ENCODE data around the gene LSM2.
"Not testable (repeated sequence)": the region's sequence is repeated elsewhere in the genome, so short reads cannot be mapped to it uniquely, and the experiment has no call there.

LSM2 gene

GRCh38 chr6:31806470-31807272 is at the start of gene LSM2:
Gene LSM2, minus strand, starts transcription at chr6:31806966. Its CDS starts 209 bp downstream, at chr6:31806757.
- Histone ChIP-seq H3K27me3 (ENCODE audit: control insufficient read depth, insufficient read depth, low read length) (no peaks in the 10 kb centered on the region), H3K27ac (ENCODE audit: low read depth, low read length) (peak within 1 kb of the TSS; percentile 91), H3K4me1 (ENCODE audit: control insufficient read depth, insufficient read depth, low read length) (no peaks in the 10 kb centered on the region), H3K36me3 (ENCODE audit: control insufficient read depth, insufficient read depth, low read length) (peaks cover 19% of the 10 kb centered on the region), H3K4me3 (ENCODE audit: low read depth, low read length) (peak within 1 kb of the TSS; percentile 96), H3K9ac (ENCODE audit: low read length) (peak within 1 kb of the TSS; percentile 91), H3K9me3 (ENCODE audit: control insufficient read depth, insufficient read depth, low read depth, low read length) (no peaks in the 10 kb centered on the region)

- H3K36me3 ChIP-seq (ENCODE audit: control insufficient read depth, insufficient read depth, low read length); H3K9ac ChIP-seq (ENCODE audit: low read length); H3K4me1 ChIP-seq (ENCODE audit: control insufficient read depth, insufficient read depth, low read length); H3K27me3 ChIP-seq (ENCODE audit: control insufficient read depth, insufficient read depth, low read length); H3K4me3 ChIP-seq (ENCODE audit: low read depth, low read length); H3K27ac ChIP-seq (ENCODE audit: low read depth, low read length): not testable (repeated sequence)
- H3K9me3 ChIP-seq (ENCODE audit: control insufficient read depth, insufficient read depth, low read depth, low read length): peaks cover 11% of the 10 kb centered on the region
Observed at GRCh38 chr6:31851980-31852718, 45.4 kb upstream of the LSM2 start.

GRCh38 chr6:31851485-31851832 is 44.7 kb upstream of the LSM2 start:
- Histone ChIP-seq H3K9me3 (ENCODE audit: control insufficient read depth, insufficient read depth, low read depth, low read length) (peaks cover 11% of the 10 kb centered on the region), H3K4me3 (ENCODE audit: low read depth, low read length) (no peak overlapping the region), H3K36me3 (ENCODE audit: control insufficient read depth, insufficient read depth, low read length) (no peaks in the 10 kb centered on the region; the same call in 1 of the 2 replicates), H3K9ac (ENCODE audit: low read length) (no peak overlapping the region), H3K27me3 (ENCODE audit: control insufficient read depth, insufficient read depth, low read length) (no peaks in the 10 kb centered on the region), H3K4me1 (ENCODE audit: control insufficient read depth, insufficient read depth, low read length) (no peaks in the 10 kb centered on the region), H3K27ac (ENCODE audit: low read depth, low read length) (no peak overlapping the region)

GRCh38 chr6:31850765-31851484 is 44.2 kb upstream of the LSM2 start:
- H3K4me1 ChIP-seq (ENCODE audit: control insufficient read depth, insufficient read depth, low read length): no peaks in the 10 kb centered on the region
- H3K4me3 ChIP-seq (ENCODE audit: low read depth, low read length): no peak overlapping the region
- H3K27ac ChIP-seq (ENCODE audit: low read depth, low read length): no peak overlapping the region
- no peaks in the 10 kb centered on the region; the same call in 1 of the 2 replicates for H3K36me3 ChIP-seq (ENCODE audit: control insufficient read depth, insufficient read depth, low read length)
- no peak overlapping the region for H3K9ac ChIP-seq (ENCODE audit: low read length)
- H3K27me3 ChIP-seq (ENCODE audit: control insufficient read depth, insufficient read depth, low read length): no peaks in the 10 kb centered on the region
- H3K9me3 ChIP-seq (ENCODE audit: control insufficient read depth, insufficient read depth, low read depth, low read length): peaks cover 11% of the 10 kb centered on the region

GRCh38 chr6:31847276-31847978 is 40.7 kb upstream of the LSM2 start:
- Histone ChIP-seq H3K36me3 (ENCODE audit: control insufficient read depth, insufficient read depth, low read length) (no peaks in the 10 kb centered on the region), H3K4me3 (ENCODE audit: low read depth, low read length) (no peak overlapping the region), H3K27me3 (ENCODE audit: control insufficient read depth, insufficient read depth, low read length) (no peaks in the 10 kb centered on the region), H3K27ac (ENCODE audit: low read depth, low read length) (no peak overlapping the region), H3K9me3 (ENCODE audit: control insufficient read depth, insufficient read depth, low read depth, low read length) (no peaks in the 10 kb centered on the region), H3K9ac (ENCODE audit: low read length) (no peak overlapping the region), H3K4me1 (ENCODE audit: control insufficient read depth, insufficient read depth, low read length) (no peaks in the 10 kb centered on the region)

GRCh38 chr6:31844507-31844906 is 37.7 kb upstream of the LSM2 start:
- no peaks in the 10 kb centered on the region for H3K4me1 ChIP-seq (ENCODE audit: control insufficient read depth, insufficient read depth, low read length)
- H3K9ac ChIP-seq (ENCODE audit: low read length): no peak overlapping the region
- H3K27me3 ChIP-seq (ENCODE audit: control insufficient read depth, insufficient read depth, low read length): no peaks in the 10 kb centered on the region
- no peak overlapping the region for H3K27ac ChIP-seq (ENCODE audit: low read depth, low read length)
- H3K9me3 ChIP-seq (ENCODE audit: control insufficient read depth, insufficient read depth, low read depth, low read length): no peaks in the 10 kb centered on the region
- H3K4me3 ChIP-seq (ENCODE audit: low read depth, low read length): no peak overlapping the region
- peaks cover 17% of the 10 kb centered on the region for H3K36me3 ChIP-seq (ENCODE audit: control insufficient read depth, insufficient read depth, low read length)

GRCh38 chr6:31842053-31842452 is 35.3 kb upstream of the LSM2 start:
- H3K27ac ChIP-seq (ENCODE audit: low read depth, low read length): no peak overlapping the region
- H3K36me3 ChIP-seq (ENCODE audit: control insufficient read depth, insufficient read depth, low read length): peaks cover 41% of the 10 kb centered on the region
- peaks cover 6% of the 10 kb centered on the region for H3K4me1 ChIP-seq (ENCODE audit: control insufficient read depth, insufficient read depth, low read length)
- H3K9me3 ChIP-seq (ENCODE audit: control insufficient read depth, insufficient read depth, low read depth, low read length): no peaks in the 10 kb centered on the region
- no peak overlapping the region for H3K9ac ChIP-seq (ENCODE audit: low read length)
- H3K27me3 ChIP-seq (ENCODE audit: control insufficient read depth, insufficient read depth, low read length): no peaks in the 10 kb centered on the region
- no peak overlapping the region for H3K4me3 ChIP-seq (ENCODE audit: low read depth, low read length)

- peaks cover 12% of the 10 kb centered on the region for H3K4me1 ChIP-seq (ENCODE audit: control insufficient read depth, insufficient read depth, low read length)
- not testable (repeated sequence) for H3K27me3 ChIP-seq (ENCODE audit: control insufficient read depth, insufficient read depth, low read length); H3K27ac ChIP-seq (ENCODE audit: low read depth, low read length); H3K9me3 ChIP-seq (ENCODE audit: control insufficient read depth, insufficient read depth, low read depth, low read length); H3K9ac ChIP-seq (ENCODE audit: low read length); H3K4me3 ChIP-seq (ENCODE audit: low read depth, low read length)
- peaks cover 63% of the 10 kb centered on the region for H3K36me3 ChIP-seq (ENCODE audit: control insufficient read depth, insufficient read depth, low read length)
Observed at GRCh38 chr6:31839779-31840126, 33.0 kb upstream of the LSM2 start.

GRCh38 chr6:31838968-31839367 is 32.2 kb upstream of the LSM2 start:
- peak overlapping the region; percentile 15; the same call in 1 of the 2 replicates for H3K4me3 ChIP-seq (ENCODE audit: low read depth, low read length)
- H3K36me3 ChIP-seq (ENCODE audit: control insufficient read depth, insufficient read depth, low read length): peaks cover 63% of the 10 kb centered on the region
- H3K9ac ChIP-seq (ENCODE audit: low read length): no peak overlapping the region

GRCh38 chr6:31838114-31838553 is 31.4 kb upstream of the LSM2 start:
- H3K9me3 ChIP-seq (ENCODE audit: control insufficient read depth, insufficient read depth, low read depth, low read length); H3K27me3 ChIP-seq (ENCODE audit: control insufficient read depth, insufficient read depth, low read length); H3K27ac ChIP-seq (ENCODE audit: low read depth, low read length); H3K9ac ChIP-seq (ENCODE audit: low read length): not testable (repeated sequence)
- Histone ChIP-seq H3K36me3 (ENCODE audit: control insufficient read depth, insufficient read depth, low read length) (peaks cover 63% of the 10 kb centered on the region), H3K4me1 (ENCODE audit: control insufficient read depth, insufficient read depth, low read length) (peaks cover 12% of the 10 kb centered on the region), H3K4me3 (ENCODE audit: low read depth, low read length) (peak overlapping the region; percentile 99)

More at GRCh38 chr6:31838968-31839367, 32.2 kb upstream of the LSM2 start:
- peaks cover 12% of the 10 kb centered on the region for H3K4me1 ChIP-seq (ENCODE audit: control insufficient read depth, insufficient read depth, low read length)
- H3K27me3 ChIP-seq (ENCODE audit: control insufficient read depth, insufficient read depth, low read length): no peaks in the 10 kb centered on the region
- no peak overlapping the region for H3K27ac ChIP-seq (ENCODE audit: low read depth, low read length)
- H3K9me3 ChIP-seq (ENCODE audit: control insufficient read depth, insufficient read depth, low read depth, low read length): no peaks in the 10 kb centered on the region
